SJSA1 (cell line): ENCODE data around the gene PCAT7. TPM values are rescaled to one million over a fixed set of nuclear protein-coding genes. Genes with fewer than 3 reads are reported as not detected.
A peak's percentile ranks its signal among the peaks of the same experiment; 100 is the strongest.
"Not testable (repeated sequence)": the region's sequence is repeated elsewhere in the genome, so short reads cannot be mapped to it uniquely, and the experiment has no call there.

Experiments used
- DNase-seq, 2 experiments: peaks; one replicate each; pipeline ENCODE4 v3.0.0-alpha.2; 2015 to 2020; ENCODE audit warnings: low spot score in 2 of 2, low read depth in 1 of 2
- H3K27ac ChIP-seq: fragments of 250-450 bp; sonication (Bioruptor Pico); 2 replicates; pipeline ENCODE4 v1.5.1; 2020; ENCODE audit warnings: mild to moderate bottlenecking, moderate library complexity
- H3K27me3 ChIP-seq: fragments of 250-450 bp; sonication (Bioruptor Pico); replicated peaks from 2 replicates; pipeline ENCODE4 v1.5.1; 2020; ENCODE audit warnings: mild to moderate bottlenecking, moderate library complexity
- H3K36me3 ChIP-seq: fragments of 250-450 bp; sonication (Bioruptor Pico); 2 replicates; pipeline ENCODE4 v1.5.1; 2020; ENCODE audit warnings: mild to moderate bottlenecking
- H3K4me1 ChIP-seq: fragments of 250-450 bp; sonication (Bioruptor Pico); replicated peaks from 2 replicates; pipeline ENCODE4 v1.6.1; 2021; ENCODE audit warnings: mild to moderate bottlenecking
- H3K4me3 ChIP-seq: fragments of 250-450 bp; sonication (Bioruptor Pico); 2 replicates; pipeline ENCODE4 v1.5.1; 2020; ENCODE audit warnings: mild to moderate bottlenecking
- H3K9me3 ChIP-seq: fragments of 250-450 bp; sonication (Bioruptor Pico); replicated peaks from 2 replicates; pipeline ENCODE4 v1.5.1; 2020; ENCODE audit warnings: mild to moderate bottlenecking
- total RNA-seq: library from RNA; depleted of rRNA; stranded (reverse); fragments of >200 nt; shearing (Covaris generic); gene quantifications from 2 replicates; pipeline ENCODE4 v1.2.3, GENCODE V29; 2014; rRNA removed

Gene PCAT7
- 0.19 and 0.82 TPM in 2 replicates for total RNA-seq

- no peaks in the 10 kb centered on the region for H3K36me3 ChIP-seq
- H3K4me3 ChIP-seq: peak within 1 kb of the TSS; percentile 48
- H3K9me3 ChIP-seq: no peaks in the 10 kb centered on the region
- H3K27me3 ChIP-seq: no peaks in the 10 kb centered on the region
- peak; percentile 86 to 89 for DNase-seq
- peak within 1 kb of the TSS; percentile 71 for H3K27ac ChIP-seq
- H3K4me1 ChIP-seq: peaks cover 4% of the 10 kb centered on the region; the same call in 1 of the 2 replicates
These were observed at the start of gene PCAT7 for GRCh38 chr9:94554439-94555331. PCAT7 (plus strand) TSS chr9:94555083.

GRCh38 chr9:94506370-94506769 lies 48.5 kb upstream of the PCAT7 start:
- not testable (repeated sequence) for H3K36me3 ChIP-seq, H3K27ac ChIP-seq, DNase-seq, H3K27me3 ChIP-seq, H3K4me1 ChIP-seq, H3K4me3 ChIP-seq, H3K9me3 ChIP-seq

DNA sequence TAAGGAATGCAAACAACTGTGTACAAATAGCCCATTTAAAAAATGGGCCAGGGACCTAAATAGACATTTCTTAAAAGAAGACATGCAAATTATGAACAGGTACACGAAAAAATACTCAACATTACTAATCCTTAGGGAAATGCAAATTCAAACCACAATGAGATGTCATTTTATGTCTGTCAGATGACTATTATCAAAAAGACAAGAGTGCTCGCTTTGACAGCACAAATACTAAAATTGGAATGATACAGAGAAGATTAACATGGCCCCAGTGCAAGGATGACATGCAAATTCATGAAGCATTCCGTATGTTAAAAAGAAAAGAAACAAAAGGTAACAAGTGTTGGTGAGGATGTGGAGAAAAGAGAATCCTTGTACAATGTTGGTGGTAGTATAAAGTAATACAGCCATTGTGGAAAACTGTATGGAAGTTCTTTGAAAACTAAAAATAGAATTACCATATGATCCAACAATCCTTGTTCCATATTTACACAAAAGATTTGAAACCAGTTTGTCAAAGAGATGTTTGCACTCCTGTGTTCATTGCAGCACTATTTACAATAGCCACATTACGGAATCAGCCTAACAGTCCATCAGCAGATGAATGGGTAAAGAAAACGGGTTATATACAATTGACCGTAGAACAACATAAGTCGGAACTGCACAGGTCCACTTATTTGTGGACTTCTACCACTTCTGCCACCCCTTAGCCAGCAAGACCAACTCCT lies 47.2 kb upstream of the PCAT7 start:
- peaks cover 14% of the 10 kb centered on the region for H3K4me1 ChIP-seq
- DNase-seq: no peak

DNA sequence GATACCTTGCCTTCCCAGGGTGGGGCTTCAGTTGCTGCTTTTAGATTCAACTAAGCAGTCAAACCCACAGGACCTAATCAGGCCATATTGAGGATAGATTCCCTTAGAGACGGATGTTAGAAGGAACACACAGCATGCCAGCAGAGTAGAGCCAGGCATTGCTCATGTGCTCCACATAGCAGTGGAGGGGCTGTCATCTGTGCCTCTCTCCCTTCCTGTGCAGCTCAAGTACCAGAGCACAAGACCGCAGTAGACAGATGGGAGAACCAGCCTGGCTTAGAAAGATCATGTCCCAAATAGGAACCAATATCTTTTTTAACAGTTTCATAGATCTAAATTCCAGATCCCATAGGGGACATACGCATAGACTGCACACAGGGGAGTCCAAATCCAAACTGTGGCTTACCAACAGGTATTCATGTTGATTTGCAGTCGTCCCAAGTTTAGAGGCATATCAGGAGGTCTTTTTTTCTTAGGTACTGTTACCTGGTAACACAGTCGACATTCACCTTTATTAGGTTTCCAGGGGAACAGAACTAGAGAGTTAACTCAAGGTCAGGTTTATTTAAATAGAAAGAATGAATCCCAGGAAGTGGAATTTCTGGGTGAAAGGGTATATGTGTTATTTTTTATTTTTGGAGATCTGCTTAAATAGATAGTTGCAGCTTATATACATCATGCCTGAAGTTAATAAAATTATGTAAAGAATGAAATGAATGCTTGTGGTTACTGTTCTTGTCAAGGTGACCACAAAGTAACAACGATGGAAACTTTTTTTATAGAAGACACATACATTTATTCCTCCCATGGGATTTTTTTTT lies 43.5 kb upstream of the PCAT7 start:
- Histone ChIP-seq H3K36me3 (no peaks in the 10 kb centered on the region), H3K4me1 (peaks cover 18% of the 10 kb centered on the region), H3K27ac (no peak overlapping the region), H3K4me3 (no peak overlapping the region), H3K27me3 (no peaks in the 10 kb centered on the region), H3K9me3 (no peaks in the 10 kb centered on the region)
- DNase-seq: peak in 1 of 2 experiments; percentile 15

More for the DNA sequence above, 47.2 kb upstream of the PCAT7 start:
- H3K27ac ChIP-seq: no peak overlapping the region
- H3K4me3 ChIP-seq: no peak overlapping the region
- no peaks in the 10 kb centered on the region for H3K36me3 ChIP-seq
- H3K27me3 ChIP-seq: no peaks in the 10 kb centered on the region
- no peaks in the 10 kb centered on the region for H3K9me3 ChIP-seq

GRCh38 chr9:94511955-94512265 lies 43.0 kb upstream of the PCAT7 start:
- no peak overlapping the region for H3K4me3 ChIP-seq

DNA sequence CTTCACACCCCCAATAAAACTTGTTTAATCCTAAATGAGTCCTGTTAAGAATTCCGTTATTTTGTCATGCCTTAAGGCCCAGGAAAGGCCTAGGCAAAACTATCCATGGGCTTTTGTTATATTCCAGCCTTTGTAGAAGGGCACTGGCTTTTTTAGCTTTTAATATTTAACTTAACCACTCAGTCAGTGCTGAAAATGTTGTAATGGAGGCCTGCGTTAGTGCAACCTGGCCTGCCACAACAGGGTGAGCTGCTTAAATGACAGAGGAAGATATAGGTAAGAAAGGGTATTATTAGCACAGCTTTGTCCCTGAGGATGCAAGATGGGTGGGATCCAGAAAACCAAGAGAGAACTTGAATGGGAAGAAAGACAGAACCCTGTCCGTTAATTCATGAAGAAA lies 40.2 kb upstream of the PCAT7 start:
- H3K27ac ChIP-seq: no peak overlapping the region
- no peaks in the 10 kb centered on the region for H3K9me3 ChIP-seq
- H3K27me3 ChIP-seq: no peaks in the 10 kb centered on the region
- no peak overlapping the region for H3K4me3 ChIP-seq
- H3K4me1 ChIP-seq: peaks cover 18% of the 10 kb centered on the region
- H3K36me3 ChIP-seq: no peaks in the 10 kb centered on the region
- DNase-seq: no peak

More at GRCh38 chr9:94511955-94512265, 43.0 kb upstream of the PCAT7 start:
- no peaks in the 10 kb centered on the region for H3K36me3 ChIP-seq
- H3K27me3 ChIP-seq: no peaks in the 10 kb centered on the region
- H3K27ac ChIP-seq: no peak overlapping the region
- DNase-seq: no peak
- peaks cover 18% of the 10 kb centered on the region for H3K4me1 ChIP-seq
- no peaks in the 10 kb centered on the region for H3K9me3 ChIP-seq

DNA sequence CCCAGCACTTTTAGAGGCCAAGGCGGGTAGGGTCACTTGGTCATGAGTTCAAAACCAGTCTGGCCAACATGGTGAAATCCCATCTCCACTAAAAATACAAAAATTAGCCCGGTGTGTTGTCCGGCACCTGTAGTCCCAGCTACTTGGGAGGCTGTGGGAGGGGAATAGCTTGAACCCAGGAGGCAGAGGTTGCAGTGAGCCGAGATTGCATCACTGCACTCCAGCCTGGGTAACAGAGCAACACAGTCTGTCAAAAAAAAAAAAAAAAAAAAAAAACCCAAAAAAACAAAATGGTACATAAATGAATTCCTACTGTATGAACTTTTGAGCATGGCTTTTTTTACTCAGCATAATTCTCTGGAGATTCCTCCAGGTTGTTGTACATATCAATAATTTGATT lies 37.6 kb upstream of the PCAT7 start:
- no peak overlapping the region for H3K4me3 ChIP-seq
- no peak overlapping the region for H3K27ac ChIP-seq
- no peaks in the 10 kb centered on the region for H3K27me3 ChIP-seq
- no peaks in the 10 kb centered on the region for H3K36me3 ChIP-seq
- H3K9me3 ChIP-seq: no peaks in the 10 kb centered on the region
- no peak for DNase-seq
- peaks cover 5% of the 10 kb centered on the region for H3K4me1 ChIP-seq

GRCh38 chr9:94525396-94526035 lies 29.4 kb upstream of the PCAT7 start:
- H3K27ac ChIP-seq: no peak overlapping the region
- no peaks in the 10 kb centered on the region for H3K4me1 ChIP-seq
- H3K36me3 ChIP-seq: no peaks in the 10 kb centered on the region
- H3K9me3 ChIP-seq: no peaks in the 10 kb centered on the region
- DNase-seq: no peak
- no peaks in the 10 kb centered on the region for H3K27me3 ChIP-seq
- no peak overlapping the region for H3K4me3 ChIP-seq

GRCh38 chr9:94526271-94526670 lies 28.6 kb upstream of the PCAT7 start:
- H3K9me3 ChIP-seq: no peaks in the 10 kb centered on the region
- no peaks in the 10 kb centered on the region for H3K36me3 ChIP-seq
- H3K27ac ChIP-seq: no peak overlapping the region
- no peaks in the 10 kb centered on the region for H3K27me3 ChIP-seq
- DNase-seq: no peak
- H3K4me3 ChIP-seq: no peak overlapping the region
- H3K4me1 ChIP-seq: no peaks in the 10 kb centered on the region

DNA sequence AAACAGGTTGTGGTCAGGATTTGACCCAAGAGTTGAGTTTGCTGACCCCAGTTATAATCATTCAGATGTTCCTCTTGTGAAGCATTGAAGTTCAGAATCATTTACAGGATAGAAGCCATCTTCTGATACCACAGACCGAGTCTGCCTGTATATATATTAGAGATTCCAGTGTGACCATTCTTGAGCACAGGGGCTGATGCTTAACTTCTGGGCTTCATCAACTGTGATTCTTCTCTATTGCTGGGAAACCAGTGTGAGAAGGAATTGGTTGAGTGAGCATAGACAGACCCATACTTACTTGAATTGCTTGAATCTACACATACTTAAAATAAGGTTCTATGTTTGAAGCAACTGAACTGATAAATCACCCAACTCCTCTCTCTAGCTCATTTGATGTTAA lies 27.9 kb upstream of the PCAT7 start:
- Histone ChIP-seq H3K9me3 (no peaks in the 10 kb centered on the region), H3K27ac (no peak overlapping the region), H3K27me3 (no peaks in the 10 kb centered on the region), H3K36me3 (no peaks in the 10 kb centered on the region), H3K4me1 (no peaks in the 10 kb centered on the region), H3K4me3 (no peak overlapping the region)
- DNase-seq: no peak

DNA sequence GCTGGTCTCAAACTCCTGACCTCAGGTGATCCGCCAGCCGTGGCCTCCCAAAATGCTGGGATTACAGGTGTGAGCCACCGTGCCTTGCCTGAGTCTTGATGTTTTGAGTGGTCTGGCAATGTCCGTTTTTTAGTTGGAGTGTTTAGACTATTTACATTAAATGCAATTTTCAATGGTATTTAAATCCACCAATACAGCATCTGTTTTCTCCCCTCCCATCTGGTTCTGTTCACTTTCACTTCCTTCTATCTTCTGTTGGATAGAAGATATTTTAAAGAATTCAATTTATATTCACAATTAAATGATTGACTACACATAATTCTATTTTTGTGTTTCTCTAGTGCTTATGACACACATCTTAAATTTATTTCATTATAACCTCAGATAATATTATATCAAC lies 26.0 kb upstream of the PCAT7 start:
- Histone ChIP-seq H3K4me3 (no peak overlapping the region), H3K27ac (no peak overlapping the region), H3K36me3 (no peaks in the 10 kb centered on the region), H3K4me1 (no peaks in the 10 kb centered on the region), H3K27me3 (no peaks in the 10 kb centered on the region), H3K9me3 (no peaks in the 10 kb centered on the region)
- no peak for DNase-seq

DNA sequence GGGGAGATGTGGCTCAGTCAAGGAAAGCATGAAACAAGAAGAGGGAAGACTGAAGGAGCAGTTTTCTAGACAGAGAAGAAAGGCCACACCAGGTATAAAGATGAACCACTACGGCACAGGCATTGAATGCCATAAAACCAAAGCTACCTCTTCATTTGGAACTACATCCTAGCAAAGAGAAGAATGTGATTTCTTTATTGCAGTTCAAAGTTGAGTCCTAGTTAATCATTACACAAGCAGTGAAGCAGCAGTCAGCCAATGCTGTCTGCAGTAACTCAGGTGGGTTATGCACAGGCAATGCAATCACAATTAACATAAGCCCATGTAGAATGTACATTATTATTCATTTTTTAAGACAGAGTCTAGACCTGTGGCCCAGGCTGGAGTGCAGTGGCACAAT lies 21.7 kb upstream of the PCAT7 start:
- Histone ChIP-seq H3K27me3 (no peaks in the 10 kb centered on the region), H3K36me3 (no peaks in the 10 kb centered on the region), H3K4me1 (no peaks in the 10 kb centered on the region), H3K27ac (no peak overlapping the region), H3K4me3 (no peak overlapping the region), H3K9me3 (no peaks in the 10 kb centered on the region)
- DNase-seq: no peak

DNA sequence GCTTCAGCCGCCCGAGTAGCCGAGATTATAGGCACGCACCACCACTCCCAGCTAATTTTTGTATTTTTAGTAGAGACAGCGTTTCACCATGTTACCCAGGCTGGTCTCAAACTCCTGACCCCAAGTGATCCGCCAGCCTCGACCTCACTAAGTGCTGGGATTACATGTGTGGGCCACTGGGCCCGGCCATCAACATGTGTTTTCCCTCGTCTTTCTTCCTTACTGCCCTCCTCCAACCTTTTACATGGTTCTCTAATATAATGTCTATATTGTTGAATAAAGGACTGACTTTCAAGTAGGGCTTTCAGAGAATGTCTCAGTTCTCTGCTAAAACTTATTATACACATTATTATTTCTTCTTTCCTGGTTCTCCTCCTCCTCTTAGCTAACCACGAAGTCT lies 21.3 kb upstream of the PCAT7 start:
- Histone ChIP-seq H3K4me3 (no peak overlapping the region), H3K36me3 (no peaks in the 10 kb centered on the region), H3K4me1 (no peaks in the 10 kb centered on the region), H3K9me3 (no peaks in the 10 kb centered on the region), H3K27me3 (no peaks in the 10 kb centered on the region), H3K27ac (no peak overlapping the region)
- no peak for DNase-seq
